GM13977 (cell line): ENCODE results near the gene TTC3.
"Not testable (repeated sequence)": the region's sequence is repeated elsewhere in the genome, so short reads cannot be mapped to it uniquely, and the experiment has no call there.

Experiments
- DNase-seq: peaks from one replicate; pipeline ENCODE4 v3.0.0; 2012; ENCODE audit warnings: low spot score
- in situ Hi-C: fragments of 300-500 bp; cut with MboI; formaldehyde crosslinking; loops from one replicate; pipeline ENCODE4 v1.12.0; 2022; ENCODE audit warnings: low sequenced_read_pairs, low pct_unique_long_range_greater_than_20kb, mixed read lengths, inconsistent platforms; ENCODE audit not compliant: unreplicated experiment
- TF ChIP-seq, protein P1 (sequence below): IDR thresholded peaks from 2 replicates; pipeline ENCODE4 v1.5.1; 2012; ENCODE audit warnings: mild to moderate bottlenecking, control low read depth; ENCODE audit not compliant: insufficient read depth; ENCODE audit errors: extremely low read depth, missing control alignments

Gene TTC3

DNA sequence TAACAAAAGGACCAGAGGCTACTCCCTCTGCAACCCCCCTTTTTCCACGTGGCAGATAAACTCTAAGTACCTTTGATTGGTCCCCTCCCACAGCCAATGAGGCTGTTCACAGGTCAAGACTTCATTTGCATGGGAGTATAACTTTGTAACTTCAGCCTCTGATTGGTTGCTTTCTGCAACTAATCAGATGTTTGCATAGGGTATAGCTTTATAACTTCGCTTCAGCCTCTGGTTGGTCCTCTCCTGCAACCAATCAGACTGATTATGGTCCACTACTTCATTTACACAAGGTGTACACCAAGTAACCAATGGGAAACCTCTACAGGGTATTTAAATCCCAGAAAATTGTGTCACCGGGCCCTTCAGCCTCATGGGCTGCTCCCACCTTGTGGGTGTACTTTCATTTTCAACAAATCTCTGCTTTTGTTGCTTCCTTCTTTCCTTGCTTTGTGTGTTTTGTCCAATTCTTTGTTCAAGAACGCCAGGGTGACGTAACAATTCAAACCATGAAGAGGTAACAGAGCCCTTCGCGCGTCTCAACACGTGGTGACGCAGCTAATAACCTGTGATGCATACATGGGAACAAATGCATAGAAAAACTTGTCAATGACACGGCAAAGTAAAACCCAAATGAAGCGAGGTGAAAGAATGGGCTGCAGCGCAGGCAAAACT is 146.8 kb downstream of the TTC3 start:
- TF ChIP-seq, protein P1, sequence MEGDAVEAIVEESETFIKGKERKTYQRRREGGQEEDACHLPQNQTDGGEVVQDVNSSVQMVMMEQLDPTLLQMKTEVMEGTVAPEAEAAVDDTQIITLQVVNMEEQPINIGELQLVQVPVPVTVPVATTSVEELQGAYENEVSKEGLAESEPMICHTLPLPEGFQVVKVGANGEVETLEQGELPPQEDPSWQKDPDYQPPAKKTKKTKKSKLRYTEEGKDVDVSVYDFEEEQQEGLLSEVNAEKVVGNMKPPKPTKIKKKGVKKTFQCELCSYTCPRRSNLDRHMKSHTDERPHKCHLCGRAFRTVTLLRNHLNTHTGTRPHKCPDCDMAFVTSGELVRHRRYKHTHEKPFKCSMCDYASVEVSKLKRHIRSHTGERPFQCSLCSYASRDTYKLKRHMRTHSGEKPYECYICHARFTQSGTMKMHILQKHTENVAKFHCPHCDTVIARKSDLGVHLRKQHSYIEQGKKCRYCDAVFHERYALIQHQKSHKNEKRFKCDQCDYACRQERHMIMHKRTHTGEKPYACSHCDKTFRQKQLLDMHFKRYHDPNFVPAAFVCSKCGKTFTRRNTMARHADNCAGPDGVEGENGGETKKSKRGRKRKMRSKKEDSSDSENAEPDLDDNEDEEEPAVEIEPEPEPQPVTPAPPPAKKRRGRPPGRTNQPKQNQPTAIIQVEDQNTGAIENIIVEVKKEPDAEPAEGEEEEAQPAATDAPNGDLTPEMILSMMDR: no peak
- no peak for DNase-seq
- in situ Hi-C loops: no loop called here

DNA sequence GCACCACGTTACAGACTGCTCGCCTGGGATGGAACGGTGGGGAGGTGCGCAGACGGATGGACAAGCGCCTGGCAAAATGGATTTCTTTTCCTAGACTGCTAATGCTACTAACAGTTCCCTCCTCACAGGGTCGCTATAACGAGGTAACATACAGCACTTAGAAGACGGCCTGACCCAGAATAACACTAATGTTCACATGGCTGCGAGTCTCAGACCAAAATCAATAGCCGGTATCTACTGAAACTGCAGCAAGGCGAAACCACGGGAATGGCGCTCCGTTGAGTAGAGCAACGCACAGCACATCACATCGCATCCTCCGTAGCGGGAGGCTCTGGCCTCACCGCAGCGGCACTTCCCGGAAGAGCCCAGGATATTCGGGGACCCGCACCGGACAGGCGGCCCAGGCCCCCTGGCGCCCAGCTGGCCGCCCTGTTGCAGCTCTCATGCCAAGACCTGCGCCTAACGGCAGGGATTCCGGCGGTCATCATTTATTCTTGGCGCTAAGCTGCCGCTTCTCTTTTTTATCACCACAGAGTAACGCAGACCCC is 147.5 kb downstream of the TTC3 start:
- TF ChIP-seq, protein P1: peak; percentile 31
- peak; percentile 68 for DNase-seq
- in situ Hi-C loops: no loop called here

GRCh38 chr21:37220981-37221664 is 148.1 kb downstream of the TTC3 start:
- peak; percentile 90 for DNase-seq
- TF ChIP-seq, protein P1: peak; percentile 69
- in situ Hi-C loops: no loop called here

GRCh38 chr21:37222248-37222647 is 149.2 kb downstream of the TTC3 start:
- DNase-seq, in situ Hi-C loops: not testable (repeated sequence)

- TF ChIP-seq, protein P1: no peak
- in situ Hi-C loops: no loop called here
- no peak for DNase-seq
Observed at GRCh38 chr21:37223804-37224345, 150.8 kb downstream of the TTC3 start.

DNA sequence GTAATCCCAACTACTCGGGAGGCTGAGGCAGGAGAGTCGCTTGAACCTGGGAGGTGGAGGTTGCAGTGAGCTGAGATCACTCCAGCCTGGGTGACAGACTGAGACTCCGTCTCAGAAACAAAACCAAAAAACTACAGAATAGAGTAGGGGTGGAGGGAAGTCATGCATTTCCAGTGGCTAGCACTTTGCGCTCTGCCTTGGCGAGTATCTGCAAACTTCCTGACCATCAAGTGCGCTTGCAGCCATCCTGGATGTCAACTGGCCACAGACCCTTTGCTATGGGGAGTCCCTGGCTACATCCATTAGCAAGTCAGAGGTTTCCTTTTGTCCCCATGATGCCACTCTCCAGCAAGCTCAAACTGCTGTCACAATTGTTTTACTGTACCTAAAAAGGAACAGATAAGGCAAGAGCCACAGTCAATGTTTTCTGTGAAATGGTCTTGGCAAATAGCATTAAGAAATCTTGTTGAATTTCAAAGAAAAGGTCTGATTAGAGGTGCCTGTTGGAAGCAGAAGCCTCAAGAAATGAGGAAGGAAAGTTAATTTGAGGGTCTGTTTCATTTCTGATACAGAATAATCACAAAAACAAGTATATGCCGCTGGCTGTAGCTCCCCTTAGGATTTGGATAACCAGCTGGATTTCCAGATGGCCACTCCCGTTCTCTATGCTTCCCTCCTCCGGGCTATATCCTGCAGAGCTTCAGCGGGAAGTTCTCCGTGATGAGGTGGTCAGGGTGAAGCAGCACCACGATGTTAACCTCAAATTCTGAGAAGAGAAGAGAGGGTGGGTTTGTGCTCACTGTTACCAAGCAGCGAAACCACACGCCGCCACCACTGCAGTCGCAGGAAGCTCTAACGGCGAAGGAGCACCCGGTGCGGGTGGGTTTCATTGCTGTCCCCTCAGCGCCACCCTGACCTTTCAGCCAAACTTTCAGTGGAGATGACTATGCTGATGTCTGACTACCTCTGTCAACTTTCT is 152.1 kb downstream of the TTC3 start:
- TF ChIP-seq, protein P1: no peak
- in situ Hi-C loops: no loop called here
- DNase-seq: peak; percentile 45
